CD4-positive, alpha-beta T cell treated with Interleukin-15 for 4 hours (primary cell): ENCODE measurements around the gene DLG5.

Experiments used
- DNase-seq: peaks from one replicate; pipeline ENCODE4 v3.0.0-alpha.2; 2020; ENCODE audit warnings: low spot score

DLG5 gene

DNA sequence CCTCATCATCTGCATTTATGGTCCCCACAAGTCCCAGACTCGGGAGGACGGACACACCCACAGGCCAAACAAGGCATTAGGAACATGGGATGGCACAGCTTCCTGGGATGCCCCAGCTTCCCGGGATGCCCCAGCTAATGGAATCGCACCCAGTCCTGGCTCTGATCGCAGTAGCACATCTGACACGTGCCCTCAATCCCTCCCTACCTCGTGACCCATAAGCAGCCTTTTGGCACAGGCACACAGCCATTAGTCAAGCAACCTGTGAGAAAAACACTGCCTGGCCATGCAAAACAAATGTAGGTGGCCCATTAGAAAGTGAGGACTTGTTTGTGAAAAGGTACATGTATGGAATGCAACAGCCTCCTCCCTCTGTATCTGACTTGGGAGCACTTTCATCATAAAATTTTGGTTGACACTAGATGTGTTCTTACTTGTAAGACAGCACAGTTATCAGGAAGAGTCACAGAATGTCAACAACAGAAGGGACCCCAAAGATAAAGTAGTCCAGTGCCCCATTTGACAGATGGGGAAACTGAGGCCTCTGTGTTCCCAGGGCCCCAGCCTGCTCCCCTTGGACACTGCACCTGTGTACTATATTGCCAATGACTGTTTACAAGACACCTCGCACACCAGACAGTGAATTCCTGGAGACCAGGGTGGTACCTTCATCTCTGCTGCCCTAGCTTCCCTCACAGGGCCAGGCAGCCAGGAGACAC is 34.4 kb downstream of the DLG5 start:
- DNase-seq, result no peak

DNA sequence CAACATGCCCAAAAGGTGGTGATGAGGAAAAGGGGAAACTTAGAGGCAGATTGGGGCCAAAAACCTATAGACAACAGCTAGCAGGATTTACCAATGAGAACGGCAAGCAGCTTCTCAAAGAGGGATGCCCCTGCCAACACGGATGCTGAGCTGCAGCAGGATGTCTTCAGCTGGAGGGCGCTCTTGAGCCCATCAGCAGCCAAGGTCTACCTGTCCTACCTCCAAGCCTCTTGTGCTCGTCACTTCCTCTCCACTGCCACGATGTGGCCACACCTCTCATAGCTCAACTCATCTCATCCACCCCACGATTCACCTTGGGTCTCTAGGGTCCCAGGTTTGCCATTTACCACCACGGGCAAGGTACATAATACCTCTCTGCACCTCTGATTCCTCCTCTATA is 36.5 kb downstream of the DLG5 start:
- DNase-seq, result no peak

DNA sequence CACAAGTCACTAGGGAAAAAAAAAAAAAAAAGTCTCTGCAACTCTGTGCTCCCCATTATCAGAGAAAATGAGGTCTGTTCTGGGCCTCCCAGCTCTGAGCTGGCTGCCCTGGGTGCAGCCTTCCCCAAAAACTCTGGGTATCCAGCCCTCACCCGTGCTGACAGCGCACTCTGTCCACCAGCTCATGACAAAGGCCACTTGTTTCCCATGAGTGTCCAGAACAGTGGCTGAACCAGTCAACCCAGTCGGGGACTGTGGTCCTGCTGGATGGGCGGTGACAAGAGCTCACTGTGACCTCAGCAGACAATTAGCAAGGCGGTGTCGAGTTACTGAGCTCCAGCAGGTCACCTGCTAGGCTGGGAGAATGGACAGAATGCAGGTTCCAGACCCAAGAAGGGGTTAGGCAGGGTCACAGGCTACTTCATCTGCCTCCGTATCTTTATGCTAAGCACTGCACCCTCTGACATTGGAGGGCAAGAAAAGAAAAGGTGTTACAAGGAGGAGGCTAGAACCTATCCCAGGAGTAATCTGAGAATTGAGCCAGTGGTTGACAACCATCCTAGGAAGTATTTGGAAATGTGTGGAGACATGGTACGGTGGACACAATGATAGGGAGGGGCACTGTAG is 37.2 kb downstream of the DLG5 start:
- DNase-seq, result no peak

GRCh38 chr10:77888356-77888703 is 38.2 kb downstream of the DLG5 start:
- DNase-seq, result no peak

DNA sequence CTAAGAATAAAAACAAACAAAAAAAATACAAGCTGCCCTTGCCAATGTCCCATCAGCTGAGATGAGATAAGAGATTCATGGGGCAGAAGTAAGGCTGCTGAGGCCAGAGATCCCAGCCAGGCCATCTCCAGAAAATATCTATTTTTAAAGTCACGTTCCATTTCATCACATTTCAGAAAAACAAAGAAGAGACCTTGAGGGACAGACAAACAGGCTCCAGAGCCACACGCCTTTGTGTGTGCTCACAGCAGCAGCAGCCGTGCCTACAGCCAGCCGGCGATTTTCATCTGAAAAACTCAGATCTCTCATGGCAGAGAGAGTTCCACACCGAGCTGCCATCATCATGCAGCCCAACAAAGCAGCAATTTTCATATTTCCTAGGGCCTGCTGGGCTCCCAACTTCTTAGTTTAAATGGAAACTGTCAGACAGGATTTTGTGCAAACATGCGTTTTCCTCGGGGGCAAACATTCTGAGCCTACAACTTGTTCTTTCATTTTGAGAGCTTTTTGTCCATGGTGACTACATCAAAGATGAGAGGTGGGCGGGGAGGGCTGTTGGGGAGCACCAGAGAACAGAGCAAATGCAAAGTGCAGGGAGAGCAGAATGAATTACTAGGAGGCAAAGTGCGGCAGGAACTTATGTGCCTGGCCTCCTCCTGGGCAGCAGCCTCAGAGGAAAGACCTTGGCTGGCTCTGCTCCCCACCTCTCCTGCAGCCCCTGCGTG is 38.8 kb downstream of the DLG5 start:
- no peak for DNase-seq

DNA sequence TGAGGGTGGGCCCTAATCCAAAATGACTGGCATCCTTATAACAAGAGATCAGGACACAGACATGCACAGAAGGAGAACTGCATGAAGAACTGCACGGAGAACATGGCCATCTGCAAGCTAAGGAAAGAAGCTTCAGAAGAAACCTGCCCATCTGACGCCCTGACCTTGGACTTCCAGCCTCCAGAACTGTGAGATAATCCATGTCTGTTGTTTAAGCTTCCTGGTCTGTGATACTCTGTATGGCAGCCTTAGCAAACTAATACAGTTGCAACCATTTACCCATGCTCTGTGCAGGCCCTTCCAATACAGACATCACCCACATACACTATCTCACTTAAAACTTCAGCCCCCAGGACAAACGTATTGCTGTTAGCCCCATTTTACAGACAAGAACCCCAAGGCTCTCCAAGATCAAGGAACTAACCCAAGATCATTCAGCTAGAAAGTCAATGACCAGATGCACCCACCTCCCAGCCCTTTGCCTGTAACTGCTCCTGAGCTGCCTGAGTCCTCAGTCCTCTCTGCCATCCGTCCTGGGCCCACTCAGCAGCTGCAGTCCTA is 39.7 kb downstream of the DLG5 start:
- no peak for DNase-seq

- no peak for DNase-seq
These were observed 42.4 kb downstream of the DLG5 start for GRCh38 chr10:77884181-77884580.

GRCh38 chr10:77881636-77882035 is 44.9 kb downstream of the DLG5 start:
- DNase-seq, result no peak

- DNase-seq, result no peak
These were observed 45.3 kb downstream of the DLG5 start for GRCh38 chr10:77881222-77881621.

DNA sequence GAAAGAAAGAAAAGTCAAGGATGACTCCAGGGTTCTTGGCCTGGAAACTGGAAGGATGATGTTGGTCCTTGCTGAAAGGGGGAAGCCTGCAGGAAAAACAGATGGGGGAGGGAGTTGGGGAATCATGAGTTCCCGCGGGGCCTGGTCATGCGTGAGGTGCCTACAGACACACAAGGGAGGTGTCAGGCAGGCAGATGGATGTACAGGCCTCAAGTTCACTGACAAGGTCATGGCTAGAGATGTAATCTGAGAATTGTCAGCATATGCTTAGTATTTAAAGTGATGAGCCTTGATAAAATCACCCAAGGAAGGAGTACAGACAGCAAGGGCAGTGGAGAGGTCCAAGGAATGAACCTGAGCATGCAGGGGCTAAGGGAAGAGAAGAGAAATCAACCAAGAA is 46.8 kb downstream of the DLG5 start:
- no peak for DNase-seq

GRCh38 chr10:77879065-77879464 is 47.5 kb downstream of the DLG5 start:
- DNase-seq, result no peak

- peak; percentile 33 for DNase-seq
These were observed 48.9 kb downstream of the DLG5 start for GRCh38 chr10:77877441-77878344.

GRCh38 chr10:77875730-77876129 is 50.8 kb downstream of the DLG5 start:
- DNase-seq, result no peak

GRCh38 chr10:77874872-77875271 is 51.7 kb downstream of the DLG5 start:
- no peak for DNase-seq

DNA sequence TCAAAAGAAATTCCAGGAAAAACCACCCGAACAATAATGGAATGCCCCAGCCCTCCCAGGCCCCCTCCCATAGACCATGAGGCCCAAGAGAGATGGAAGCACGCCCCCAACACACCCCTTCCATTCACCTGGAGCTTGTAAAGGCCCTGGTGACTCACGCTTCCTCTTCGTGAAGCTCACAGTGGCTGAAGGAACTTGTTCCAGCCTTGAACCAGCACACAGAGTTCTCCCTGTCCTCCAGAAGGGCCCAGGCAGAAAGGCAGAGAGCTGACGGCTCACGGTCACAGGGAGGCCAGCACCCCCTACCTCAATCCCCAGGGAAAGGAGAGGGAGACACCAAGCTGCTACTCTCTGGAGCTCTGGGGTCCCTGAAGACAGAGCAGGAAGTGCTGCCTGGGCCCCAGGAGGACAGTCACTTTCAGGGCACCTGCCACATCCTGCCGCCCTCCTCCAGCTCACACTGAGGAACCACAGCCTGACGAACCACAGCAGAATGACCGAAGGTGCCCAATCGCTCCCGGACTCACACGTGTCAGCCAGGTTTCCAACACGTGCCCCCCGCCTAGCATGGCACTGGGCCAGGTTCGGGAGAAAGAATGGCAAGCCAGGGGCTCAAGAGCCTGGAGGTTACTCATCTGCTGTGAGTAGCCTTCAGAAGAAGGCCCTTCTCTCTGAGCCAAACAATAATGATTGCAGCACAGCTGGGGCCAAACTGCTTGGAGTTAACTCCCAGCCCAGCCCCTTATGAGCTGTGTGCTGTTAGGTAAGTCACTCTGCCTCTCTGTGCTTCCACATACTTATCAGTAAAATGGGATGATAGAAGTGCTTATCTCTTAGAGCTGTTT is 52.8 kb downstream of the DLG5 start:
- DNase-seq, result peak; percentile 22

GRCh38 chr10:77872947-77873535 is 53.5 kb downstream of the DLG5 start:
- no peak for DNase-seq

DNA sequence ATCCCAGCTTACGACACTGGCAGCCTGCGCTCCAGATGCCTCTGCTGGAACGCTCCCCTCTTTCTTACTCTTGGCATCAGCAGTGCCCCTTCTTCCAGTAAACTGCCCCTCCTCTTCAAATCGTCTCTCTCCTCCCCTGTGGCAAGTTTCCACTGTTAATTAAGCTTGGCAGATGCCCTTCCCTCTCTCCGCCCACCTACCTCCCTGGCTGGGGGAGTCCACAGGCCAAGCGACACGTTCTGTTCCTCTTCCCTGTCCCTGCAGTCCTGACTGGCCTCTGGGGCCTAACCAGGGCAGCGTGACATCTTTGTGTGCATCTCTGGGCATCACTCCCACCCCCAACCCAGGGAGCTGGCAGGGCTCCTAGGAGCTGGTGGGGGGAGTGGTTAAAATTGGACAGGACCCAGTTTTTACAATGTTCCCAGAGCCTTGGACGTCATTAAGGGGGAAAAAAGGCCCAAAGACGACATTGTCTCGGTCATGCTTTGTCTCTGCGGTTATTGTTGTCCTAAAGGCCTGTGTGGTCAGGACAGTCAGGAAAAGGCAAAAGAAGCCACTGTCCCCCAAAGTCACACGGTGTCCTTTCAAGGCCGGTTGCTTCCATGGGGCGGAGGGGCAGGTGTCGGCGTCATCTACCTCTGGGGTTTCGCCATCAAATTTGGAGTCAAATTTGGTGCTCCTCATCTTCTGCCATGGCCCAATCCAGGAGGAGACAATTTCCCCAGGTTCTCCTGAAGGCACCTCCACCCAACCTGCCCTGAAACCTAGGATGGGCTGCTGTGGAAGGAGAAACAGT is 54.2 kb downstream of the DLG5 start:
- DNase-seq, result no peak

GRCh38 chr10:77869626-77870420 is 56.7 kb downstream of the DLG5 start:
- no peak for DNase-seq

DNA sequence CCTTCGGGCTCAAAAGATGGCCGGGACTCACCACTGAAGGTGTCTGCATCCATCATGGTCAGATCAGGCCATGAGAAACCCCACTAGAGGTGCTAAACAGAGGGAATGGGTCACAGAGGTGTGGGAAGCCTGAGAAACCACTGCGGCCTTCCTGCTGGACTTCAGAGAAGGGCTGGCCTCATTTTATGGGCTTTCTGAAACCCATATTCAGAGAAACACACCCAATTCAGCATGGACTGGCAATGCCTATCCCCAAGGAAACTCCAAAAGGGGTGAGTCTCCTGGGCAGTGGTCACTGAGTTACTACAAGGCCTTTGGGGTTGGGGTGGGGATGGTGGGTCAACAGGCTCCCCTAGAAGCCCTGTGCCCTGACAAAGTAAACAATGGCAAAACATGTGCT is 58.0 kb downstream of the DLG5 start:
- DNase-seq, result no peak
